Breast epithelium (tissue), 4 donors: ENCODE measurements around the gene NDUFS6. TPM values are rescaled to one million over a fixed set of nuclear protein-coding genes. Genes with fewer than 3 reads are reported as not detected.

Experiments used
- DNase-seq, 2 donors: peaks; one replicate each; pipeline ENCODE4 v3.0.0-alpha.2; 2019; ENCODE audit warnings: low spot score in 2 of 2
- H3K27ac ChIP-seq, 2 donors: fragments of 200-600 bp; sonication (generic) in 1 of 2; one replicate each; pipeline ENCODE4 v1.5.1; 2016 to 2019; ENCODE audit warnings: mild to moderate bottlenecking in 1 of 2
- H3K27me3 ChIP-seq, 2 donors: fragments of 200-600 bp; sonication (generic) in 1 of 2; one replicate each; pipeline versions ENCODE4 v1.5.1 to v1.6.0; 2017 to 2019; ENCODE audit warnings: control low read depth in 1 of 2, mild to moderate bottlenecking in 1 of 2
- H3K36me3 ChIP-seq: fragments of 200-600 bp; one replicate; pipeline ENCODE4 v1.5.1; 2019
- H3K4me1 ChIP-seq, 2 donors: fragments of 200-600 bp; sonication (generic); one replicate each; pipeline ENCODE4 v1.5.1; 2016 to 2019; ENCODE audit warnings: control low read depth in 1 of 2
- H3K4me3 ChIP-seq, 3 donors: fragments of 200-600 bp; sonication (generic); 1 replicate in 2 of 3; 2 replicates in 1 of 3; pipeline ENCODE4 v1.5.1; 2016 to 2019; ENCODE audit warnings: mild to moderate bottlenecking in 3 of 3, moderate library complexity in 2 of 3
- H3K9me3 ChIP-seq, 2 donors: fragments of 200-600 bp; sonication (generic) in 1 of 2; one replicate each; pipeline ENCODE4 v1.5.1; 2016 to 2019; ENCODE audit warnings: control low read depth in 1 of 2
- POLR2A ChIP-seq: fragments of 450-650 bp; IDR thresholded peaks from one replicate; pipeline ENCODE4 v1.6.1; 2016; ENCODE audit warnings: antibody characterized with exemption, mild to moderate bottlenecking, moderate library complexity
- POLR2AphosphoS5 ChIP-seq, 3 donors: sonication (generic); formaldehyde crosslinking; IDR thresholded peaks; one replicate each; pipeline ENCODE4 v1.6.1; 2017; ENCODE audit warnings: antibody characterized with exemption in 3 of 3
- intact Hi-C: fragments of 100-400 bp; cut with DNase I; formaldehyde crosslinking; loops from one replicate; pipeline ENCODE4 v1.15.1; 2023; ENCODE audit warnings: low total_unique reads
- total RNA-seq, 3 donors: library from RNA; depleted of rRNA; stranded (reverse); fragments of >200 nt; gene quantifications; one replicate each; pipeline ENCODE4 v1.1.0, GENCODE V29; 2016
- TF ChIP-seq, protein P1 (sequence below), 3 donors: fragments of 450-650 bp; IDR thresholded peaks; one replicate each; pipeline ENCODE4 v1.5.1; 2016 to 2017; ENCODE audit warnings: antibody characterized with exemption in 3 of 3, mild to moderate bottlenecking in 3 of 3, moderate library complexity in 3 of 3

Gene NDUFS6
- total RNA-seq, 3 donors from 2014 or later, result 37.9 to 68.8 (median 48.0) TPM

DNA sequence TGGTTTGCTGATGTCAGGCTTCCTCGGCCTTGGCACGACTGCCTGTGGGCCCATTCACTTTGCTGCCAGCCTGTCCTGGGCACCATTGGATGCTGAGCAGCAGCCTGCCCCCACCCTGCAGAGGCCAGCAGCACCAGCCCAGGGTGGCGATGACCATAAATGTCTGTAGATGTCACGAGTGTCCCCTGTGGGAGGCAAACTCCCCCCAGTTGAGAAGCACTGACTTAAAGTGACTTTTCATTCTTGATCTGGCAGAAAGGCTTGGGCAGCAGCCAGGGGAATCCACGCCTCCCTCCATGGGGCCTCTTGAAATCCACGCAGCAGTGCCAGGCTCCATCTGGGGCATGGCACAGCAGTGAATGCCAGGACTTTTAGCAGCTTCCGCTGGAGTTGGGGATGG, 59.7 kb downstream of the NDUFS6 start:
- Histone ChIP-seq H3K36me3 (no peaks in the 10 kb centered on the region), H3K4me1 (no peaks in the 10 kb centered on the region), H3K27ac (no peak overlapping the region), H3K27me3 (peaks cover 0 to 42% of the 10 kb centered on the region in 2 donors), H3K9me3 (no peaks in the 10 kb centered on the region), H3K4me3 (no peak overlapping the region)
- intact Hi-C loops, result no loop called here
- DNase-seq, result no peak
- TF ChIP-seq POLR2AphosphoS5 (IDR thresholded peaks at IDR 0.05) (no peak), POLR2A (no peak)
- TF ChIP-seq, protein P1, sequence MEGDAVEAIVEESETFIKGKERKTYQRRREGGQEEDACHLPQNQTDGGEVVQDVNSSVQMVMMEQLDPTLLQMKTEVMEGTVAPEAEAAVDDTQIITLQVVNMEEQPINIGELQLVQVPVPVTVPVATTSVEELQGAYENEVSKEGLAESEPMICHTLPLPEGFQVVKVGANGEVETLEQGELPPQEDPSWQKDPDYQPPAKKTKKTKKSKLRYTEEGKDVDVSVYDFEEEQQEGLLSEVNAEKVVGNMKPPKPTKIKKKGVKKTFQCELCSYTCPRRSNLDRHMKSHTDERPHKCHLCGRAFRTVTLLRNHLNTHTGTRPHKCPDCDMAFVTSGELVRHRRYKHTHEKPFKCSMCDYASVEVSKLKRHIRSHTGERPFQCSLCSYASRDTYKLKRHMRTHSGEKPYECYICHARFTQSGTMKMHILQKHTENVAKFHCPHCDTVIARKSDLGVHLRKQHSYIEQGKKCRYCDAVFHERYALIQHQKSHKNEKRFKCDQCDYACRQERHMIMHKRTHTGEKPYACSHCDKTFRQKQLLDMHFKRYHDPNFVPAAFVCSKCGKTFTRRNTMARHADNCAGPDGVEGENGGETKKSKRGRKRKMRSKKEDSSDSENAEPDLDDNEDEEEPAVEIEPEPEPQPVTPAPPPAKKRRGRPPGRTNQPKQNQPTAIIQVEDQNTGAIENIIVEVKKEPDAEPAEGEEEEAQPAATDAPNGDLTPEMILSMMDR (IDR thresholded peaks at IDR 0.05), result no peak

DNA sequence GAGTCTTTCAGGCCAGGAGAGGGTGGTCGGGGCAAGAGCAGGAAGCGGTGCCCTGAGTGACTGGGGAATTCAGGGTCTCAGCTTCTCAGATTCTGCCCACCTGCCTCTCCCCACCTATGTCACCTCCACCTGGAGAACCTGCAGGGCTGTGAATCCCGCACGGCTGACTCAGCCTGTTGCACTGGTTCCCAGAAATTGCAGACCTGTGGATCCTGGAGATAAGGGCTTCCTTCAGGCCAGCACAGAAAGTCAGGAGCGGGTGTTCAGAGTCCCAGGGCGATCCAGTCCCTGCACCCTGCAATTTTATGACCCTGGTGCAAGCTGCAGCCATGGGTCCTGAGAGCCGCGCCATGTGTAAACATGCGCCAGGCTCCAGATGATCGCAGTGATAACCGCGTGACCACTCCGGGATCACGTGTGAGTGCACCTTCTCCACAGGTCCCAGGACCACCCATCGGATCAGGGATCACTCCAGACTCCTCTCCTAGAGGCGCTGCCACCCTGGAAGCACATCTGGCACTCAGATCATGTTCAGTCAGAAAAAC, 63.8 kb downstream of the NDUFS6 start:
- intact Hi-C loops, result no loop called here
- H3K27me3 ChIP-seq, result peaks cover 0 to 41% of the 10 kb centered on the region in 2 donors
- H3K4me3 ChIP-seq, result no peak overlapping the region
- DNase-seq, result no peak
- TF ChIP-seq POLR2A, result no peak
- TF ChIP-seq, protein P1 (IDR thresholded peaks at IDR 0.05), result no peak
- no peak for TF ChIP-seq POLR2AphosphoS5 (IDR thresholded peaks at IDR 0.05)
- H3K4me1 ChIP-seq, result no peaks in the 10 kb centered on the region
- H3K36me3 ChIP-seq, result no peaks in the 10 kb centered on the region
- H3K27ac ChIP-seq, result no peak overlapping the region
- no peaks in the 10 kb centered on the region for H3K9me3 ChIP-seq

DNA sequence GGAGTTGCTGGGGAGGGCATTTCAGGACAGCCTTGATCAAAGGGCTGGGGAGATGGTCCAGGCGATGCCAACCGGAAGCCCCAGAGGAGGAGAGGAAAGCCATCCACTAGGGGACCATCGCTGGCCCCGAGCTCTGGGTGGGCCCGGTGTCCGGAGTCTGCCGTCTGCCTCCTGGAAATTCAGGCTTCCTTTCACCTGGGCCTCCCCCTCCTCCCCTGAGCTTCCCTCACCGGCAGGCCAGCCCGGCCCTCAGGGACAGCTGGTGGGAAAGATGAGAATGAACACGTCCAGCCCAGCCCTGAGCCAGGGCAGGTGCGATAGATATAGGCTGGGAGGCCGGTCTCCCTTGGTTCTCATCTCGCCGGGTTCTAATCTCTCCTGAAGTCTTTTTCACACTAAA, 64.3 kb downstream of the NDUFS6 start:
- no peak overlapping the region for H3K27ac ChIP-seq
- no peak overlapping the region for H3K4me3 ChIP-seq
- DNase-seq, result no peak
- intact Hi-C loops, result no loop called here
- TF ChIP-seq POLR2A (no peak), POLR2AphosphoS5 (IDR thresholded peaks at IDR 0.05) (no peak)
- TF ChIP-seq, protein P1 (IDR thresholded peaks at IDR 0.05), result no peak
- H3K4me1 ChIP-seq, result no peaks in the 10 kb centered on the region
- no peaks in the 10 kb centered on the region for H3K36me3 ChIP-seq
- peaks cover 0 to 41% of the 10 kb centered on the region in 2 donors for H3K27me3 ChIP-seq
- H3K9me3 ChIP-seq, result no peaks in the 10 kb centered on the region

Other genes with a start within 250 kb of the NDUFS6 start
- 10 to 100 TPM; 33.5 to 46.2 (median 41.6) TPM for gene MRPL36, start 1.6 kb upstream of the NDUFS6 start, total RNA-seq
- 1 to 10 TPM in 2 of 3 donors, under 1 TPM in 1; 0.64 to 9.5 (median 2.6) TPM for gene IRX4, start 81.5 kb downstream of the NDUFS6 start, total RNA-seq